HL-60 (cell line): ENCODE measurements around the gene PLA2G5.

Experiments
- GABPA ChIP-seq: IDR thresholded peaks from 2 replicates; pipeline ENCODE4 v1.6.1; 2012; ENCODE audit warnings: low read depth
- POLR2AphosphoS5 ChIP-seq: IDR thresholded peaks from 2 replicates; pipeline ENCODE4 v1.6.1; 2012; ENCODE audit warnings: low read depth
- SPI1 ChIP-seq: IDR thresholded peaks from 2 replicates; pipeline ENCODE4 v1.6.1; 2012; ENCODE audit warnings: low read depth, mild to moderate bottlenecking, borderline replicate concordance
- TF ChIP-seq, protein P1 (sequence below): IDR thresholded peaks from one replicate; pipeline ENCODE4 v1.5.1; 2011; ENCODE audit warnings: low read length, control low read depth, inconsistent platforms; ENCODE audit not compliant: insufficient read depth
- TF ChIP-seq, protein P2 (sequence below): IDR thresholded peaks from 2 replicates; pipeline ENCODE4 v1.6.1; 2012; ENCODE audit warnings: low read depth; ENCODE audit not compliant: insufficient replicate concordance

DNA sequence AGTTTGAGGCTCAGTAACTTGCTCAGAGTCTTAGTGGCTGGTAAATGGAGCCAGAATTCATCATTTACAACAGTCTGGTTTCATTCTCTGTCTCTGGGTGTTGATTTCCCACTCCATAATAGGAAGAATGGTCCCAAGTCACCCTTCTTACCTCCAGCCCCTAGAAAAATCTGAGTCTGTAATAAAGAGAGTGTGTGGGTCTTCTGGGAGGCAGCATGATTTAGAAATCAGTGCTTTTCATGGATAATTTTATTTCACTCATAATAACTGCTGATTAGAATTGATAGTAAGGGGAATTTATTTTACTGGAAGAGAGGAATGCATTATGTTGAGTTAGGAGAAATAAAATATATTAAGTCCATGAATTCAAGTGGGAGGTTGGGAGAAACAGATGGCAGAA, 47.2 kb downstream of the PLA2G5 start:
- TF ChIP-seq, protein P1, sequence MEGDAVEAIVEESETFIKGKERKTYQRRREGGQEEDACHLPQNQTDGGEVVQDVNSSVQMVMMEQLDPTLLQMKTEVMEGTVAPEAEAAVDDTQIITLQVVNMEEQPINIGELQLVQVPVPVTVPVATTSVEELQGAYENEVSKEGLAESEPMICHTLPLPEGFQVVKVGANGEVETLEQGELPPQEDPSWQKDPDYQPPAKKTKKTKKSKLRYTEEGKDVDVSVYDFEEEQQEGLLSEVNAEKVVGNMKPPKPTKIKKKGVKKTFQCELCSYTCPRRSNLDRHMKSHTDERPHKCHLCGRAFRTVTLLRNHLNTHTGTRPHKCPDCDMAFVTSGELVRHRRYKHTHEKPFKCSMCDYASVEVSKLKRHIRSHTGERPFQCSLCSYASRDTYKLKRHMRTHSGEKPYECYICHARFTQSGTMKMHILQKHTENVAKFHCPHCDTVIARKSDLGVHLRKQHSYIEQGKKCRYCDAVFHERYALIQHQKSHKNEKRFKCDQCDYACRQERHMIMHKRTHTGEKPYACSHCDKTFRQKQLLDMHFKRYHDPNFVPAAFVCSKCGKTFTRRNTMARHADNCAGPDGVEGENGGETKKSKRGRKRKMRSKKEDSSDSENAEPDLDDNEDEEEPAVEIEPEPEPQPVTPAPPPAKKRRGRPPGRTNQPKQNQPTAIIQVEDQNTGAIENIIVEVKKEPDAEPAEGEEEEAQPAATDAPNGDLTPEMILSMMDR = no peak
- no peak for TF ChIP-seq POLR2AphosphoS5
- TF ChIP-seq GABPA = no peak
- TF ChIP-seq, protein P2, sequence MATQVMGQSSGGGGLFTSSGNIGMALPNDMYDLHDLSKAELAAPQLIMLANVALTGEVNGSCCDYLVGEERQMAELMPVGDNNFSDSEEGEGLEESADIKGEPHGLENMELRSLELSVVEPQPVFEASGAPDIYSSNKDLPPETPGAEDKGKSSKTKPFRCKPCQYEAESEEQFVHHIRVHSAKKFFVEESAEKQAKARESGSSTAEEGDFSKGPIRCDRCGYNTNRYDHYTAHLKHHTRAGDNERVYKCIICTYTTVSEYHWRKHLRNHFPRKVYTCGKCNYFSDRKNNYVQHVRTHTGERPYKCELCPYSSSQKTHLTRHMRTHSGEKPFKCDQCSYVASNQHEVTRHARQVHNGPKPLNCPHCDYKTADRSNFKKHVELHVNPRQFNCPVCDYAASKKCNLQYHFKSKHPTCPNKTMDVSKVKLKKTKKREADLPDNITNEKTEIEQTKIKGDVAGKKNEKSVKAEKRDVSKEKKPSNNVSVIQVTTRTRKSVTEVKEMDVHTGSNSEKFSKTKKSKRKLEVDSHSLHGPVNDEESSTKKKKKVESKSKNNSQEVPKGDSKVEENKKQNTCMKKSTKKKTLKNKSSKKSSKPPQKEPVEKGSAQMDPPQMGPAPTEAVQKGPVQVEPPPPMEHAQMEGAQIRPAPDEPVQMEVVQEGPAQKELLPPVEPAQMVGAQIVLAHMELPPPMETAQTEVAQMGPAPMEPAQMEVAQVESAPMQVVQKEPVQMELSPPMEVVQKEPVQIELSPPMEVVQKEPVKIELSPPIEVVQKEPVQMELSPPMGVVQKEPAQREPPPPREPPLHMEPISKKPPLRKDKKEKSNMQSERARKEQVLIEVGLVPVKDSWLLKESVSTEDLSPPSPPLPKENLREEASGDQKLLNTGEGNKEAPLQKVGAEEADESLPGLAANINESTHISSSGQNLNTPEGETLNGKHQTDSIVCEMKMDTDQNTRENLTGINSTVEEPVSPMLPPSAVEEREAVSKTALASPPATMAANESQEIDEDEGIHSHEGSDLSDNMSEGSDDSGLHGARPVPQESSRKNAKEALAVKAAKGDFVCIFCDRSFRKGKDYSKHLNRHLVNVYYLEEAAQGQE = no peak
- no peak for TF ChIP-seq SPI1
